GM12878 (cell line): ENCODE data around the gene MYOCD. TPM values are rescaled to one million over a fixed set of nuclear protein-coding genes. Genes with fewer than 3 reads are reported as not detected.

Experiments used
- ATAC-seq: fragments of 200-7000 bp; cut with Tn5 transposase; 3 replicates; pipeline ENCODE4 v1.9.1; 2020; ENCODE audit warnings: mild to moderate bottlenecking, moderate library complexity
- BruUV-seq: library from RNA; stranded (reverse); fragments of 400-500 nt; replicated peaks from 2 replicates; lab custom pipeline; 2021; lab: Mats Ljungman, UMichigan
- CTCF ChIA-PET: fragments of 300-600 bp; sonication (Branson Sonifier 250); formaldehyde crosslinking; extraction: SDS; loops from one replicate; lab custom pipeline; 2021; ENCODE audit warnings: inconsistent platforms; lab: Yijun Ruan, JAX
- POLR2A ChIA-PET: fragments of 350-600 bp; formaldehyde crosslinking; extraction: SDS; loops from one replicate; lab custom pipeline; 2021; ENCODE audit warnings: inconsistent platforms; lab: Charles Lee
- RAD21 ChIA-PET: fragments of 300-600 bp; sonication (Branson Sonifier 250); formaldehyde crosslinking; loops from one replicate; lab custom pipeline; 2023; ENCODE audit warnings: antibody characterized with exemption; ENCODE audit not compliant: unreplicated experiment; lab: Charles Lee
- SMC1A ChIA-PET: fragments of 300-600 bp; sonication (Branson Sonifier 250); formaldehyde crosslinking; loops from one replicate; lab custom pipeline; 2023; ENCODE audit not compliant: unreplicated experiment, uncharacterized antibody; lab: Charles Lee
- DNase-seq: peaks from one replicate; pipeline ENCODE4 v3.0.0-alpha.2; 2011; ENCODE audit warnings: low read depth, low spot score
- FAIRE-seq: peaks from 3 replicates; lab custom pipeline; 2011; peaks lifted over from hg19 to GRCh38; lab: Jason Lieb, UNC
- H2AFZ ChIP-seq: 2 replicates; pipeline ENCODE4 v1.6.0; 2011; ENCODE audit warnings: low read depth, low read length, control low read depth; ENCODE audit not compliant: control insufficient read depth
- H3K27ac ChIP-seq: 2 replicates; pipeline ENCODE4 v1.5.1; 2011; ENCODE audit warnings: control low read depth; ENCODE audit not compliant: control insufficient read depth, insufficient read depth
- H3K27me3 ChIP-seq, 2 experiments: replicated peaks in 1 of 2; 2 replicates each; pipeline versions ENCODE4 v1.6.0 to v1.6.1; 2011; ENCODE audit warnings: low read length in 1 of 2; ENCODE audit not compliant: control insufficient read depth in 2 of 2, insufficient read depth in 2 of 2
- H3K36me3 ChIP-seq, 2 experiments: 2 replicates each; pipeline ENCODE4 v1.5.1; 2011; ENCODE audit warnings: low read length in 1 of 2; ENCODE audit not compliant: control insufficient read depth in 2 of 2, insufficient read depth in 2 of 2
- H3K4me1 ChIP-seq: 2 replicates; pipeline ENCODE4 v1.6.1; 2011; ENCODE audit warnings: mild to moderate bottlenecking, low read length, moderate library complexity, mixed read lengths; ENCODE audit not compliant: control insufficient read depth, insufficient read depth
- H3K4me2 ChIP-seq: 2 replicates; pipeline ENCODE4 v1.6.0; 2011; ENCODE audit warnings: control low read depth; ENCODE audit not compliant: control insufficient read depth, insufficient read depth
- H3K4me3 ChIP-seq: fragments of 200-600 bp; sonication (generic); 2 replicates; pipeline ENCODE4 v1.5.1; 2016
- H3K79me2 ChIP-seq: 2 replicates; pipeline ENCODE4 v1.6.0; 2011; ENCODE audit warnings: low read length; ENCODE audit not compliant: control insufficient read depth, insufficient read depth
- H3K9ac ChIP-seq: 2 replicates; pipeline ENCODE4 v1.8.0; 2011; ENCODE audit warnings: low read length, control low read depth, mixed read lengths; ENCODE audit not compliant: control insufficient read depth, insufficient read depth
- H3K9me3 ChIP-seq: replicated peaks from 3 replicates; pipeline ENCODE4 v1.5.1; 2011; ENCODE audit warnings: mild to moderate bottlenecking, low read length; ENCODE audit not compliant: control insufficient read depth, insufficient read depth
- H4K20me1 ChIP-seq: 2 replicates; pipeline ENCODE4 v1.6.0; 2011; ENCODE audit not compliant: control insufficient read depth, insufficient read depth
- ASH2L ChIP-seq: fragments of 300-600, 200-600 bp; sonication (generic); IDR thresholded peaks from 2 replicates; pipeline ENCODE4 v1.6.1; 2017; ENCODE audit warnings: low read depth, mild to moderate bottlenecking, borderline replicate concordance
- CHD2 ChIP-seq: IDR thresholded peaks from 2 replicates; pipeline ENCODE4 v1.6.1; 2011; ENCODE audit warnings: low read depth, low read length, improper control_type of control experiment, borderline replicate concordance
- RUNX3 ChIP-seq: IDR thresholded peaks from 2 replicates; pipeline ENCODE4 v1.6.1; 2012; ENCODE audit warnings: low read length, inconsistent platforms
- ZNF207 ChIP-seq: fragments of 450-650 bp; IDR thresholded peaks from 2 replicates; pipeline ENCODE4 v1.6.1; 2014; ENCODE audit warnings: antibody characterized with exemption, mild to moderate bottlenecking, borderline replicate concordance
- WGBS: methylation state at CpG from one replicate; pipeline ENCODE4 v1.1.6; 2016; ENCODE audit warnings: low lambda C conversion rate; ENCODE audit not compliant: insufficient replicate concordance, insufficient coverage; ENCODE audit errors: missing lambda C conversion rate; 5-methylcytosine and 5-hydroxymethylcytosine counted together
- in situ Hi-C: fragments of 300-500 bp; cut with MboI; formaldehyde crosslinking; loops from 9 replicates; pipeline ENCODE4 v1.14.3; 2018; ENCODE audit warnings: mixed read lengths
- intact Hi-C: fragments of 100-400 bp; cut with micrococcal nuclease; formaldehyde crosslinking; loops from one replicate; pipeline ENCODE4 v1.14.2; 2022; ENCODE audit not compliant: unreplicated experiment
- polyA plus RNA-seq, 11 experiments: library from polyadenylated mRNA; depleted of rRNA in 4 of 11; unstranded in 6 of 11; stranded (reverse) in 5 of 11; fragments of >200 nt; fragmentation: Nextera tagmentation in 4 of 11; fragmentation: Illumina TruSeq in 1 of 11; extraction: Ambion mirVana in 4 of 11; extraction: Trizol in 1 of 11; gene quantifications; 1 replicate in 1 of 11; 2 replicates in 10 of 11; pipeline versions ENCODE4 v1.2.1 to v1.2.3, GENCODE V29; 2011 to 2016; ENCODE audit warnings: inconsistent platforms in 2 of 11, missing spikeins in 2 of 11, low read depth in 1 of 11
- total RNA-seq, 4 experiments: library from RNA; depleted of rRNA in 3 of 4; stranded (reverse); fragments of >200 nt in 3 of 4; fragmentation: Illumina TruSeq in 1 of 4; extraction: Trizol in 1 of 4; gene quantifications; 2 replicates each; pipeline versions ENCODE4 v1.2.1 to v1.2.3, GENCODE V29; 2013 to 2021
- TF ChIP-seq, protein P1 (sequence below): fragments of 450-650 bp; IDR thresholded peaks from 2 replicates; pipeline ENCODE4 v1.6.1; 2017; ENCODE audit warnings: borderline replicate concordance
- TF ChIP-seq, protein P2 (sequence below): IDR thresholded peaks from 2 replicates; pipeline ENCODE4 v1.6.1; 2012; ENCODE audit warnings: low read depth, low read length, improper control_type of control experiment

Gene MYOCD
- total and polyA plus RNA-seq, 10 of the 15 experiments (the other 5 are each of a cell fraction or from before 2014, with no cell fraction given), result not detected

- FAIRE-seq, result no peak
- Histone ChIP-seq H3K27ac (no peak overlapping the region), H3K9me3 (no peaks in the 10 kb centered on the region), H2AFZ (no peak overlapping the region), H3K4me3 (no peak overlapping the region), H3K27me3 (no peaks in the 10 kb centered on the region), H3K4me1 (no peaks in the 10 kb centered on the region), H3K36me3 (no peaks in the 10 kb centered on the region), H3K4me2 (no peak overlapping the region), H3K79me2 (no peaks in the 10 kb centered on the region), H4K20me1 (no peaks in the 10 kb centered on the region), H3K9ac (no peak overlapping the region)
- ChIA-PET CTCF (no interaction called here), RAD21 (no interaction called here), SMC1A (interaction anchor here (1.4 kb wide), 1 partner anchor 558 kb away, joined by 5 read pairs; no protein-coding TSS in a partner anchor), POLR2A (no interaction called here)
- in situ Hi-C loops (no loop called here), intact Hi-C loops (no loop called here)
- DNase-seq, result no peak
- WGBS, result 37% methylated on average over 4 of the region's 4 CpGs
- TF ChIP-seq, protein P1, sequence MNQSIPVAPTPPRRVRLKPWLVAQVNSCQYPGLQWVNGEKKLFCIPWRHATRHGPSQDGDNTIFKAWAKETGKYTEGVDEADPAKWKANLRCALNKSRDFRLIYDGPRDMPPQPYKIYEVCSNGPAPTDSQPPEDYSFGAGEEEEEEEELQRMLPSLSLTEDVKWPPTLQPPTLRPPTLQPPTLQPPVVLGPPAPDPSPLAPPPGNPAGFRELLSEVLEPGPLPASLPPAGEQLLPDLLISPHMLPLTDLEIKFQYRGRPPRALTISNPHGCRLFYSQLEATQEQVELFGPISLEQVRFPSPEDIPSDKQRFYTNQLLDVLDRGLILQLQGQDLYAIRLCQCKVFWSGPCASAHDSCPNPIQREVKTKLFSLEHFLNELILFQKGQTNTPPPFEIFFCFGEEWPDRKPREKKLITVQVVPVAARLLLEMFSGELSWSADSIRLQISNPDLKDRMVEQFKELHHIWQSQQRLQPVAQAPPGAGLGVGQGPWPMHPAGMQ, result no peak
- TF ChIP-seq ZNF207 (no peak), CHD2 (no peak), RUNX3 (no peak), ASH2L (no peak)
- TF ChIP-seq, protein P2, sequence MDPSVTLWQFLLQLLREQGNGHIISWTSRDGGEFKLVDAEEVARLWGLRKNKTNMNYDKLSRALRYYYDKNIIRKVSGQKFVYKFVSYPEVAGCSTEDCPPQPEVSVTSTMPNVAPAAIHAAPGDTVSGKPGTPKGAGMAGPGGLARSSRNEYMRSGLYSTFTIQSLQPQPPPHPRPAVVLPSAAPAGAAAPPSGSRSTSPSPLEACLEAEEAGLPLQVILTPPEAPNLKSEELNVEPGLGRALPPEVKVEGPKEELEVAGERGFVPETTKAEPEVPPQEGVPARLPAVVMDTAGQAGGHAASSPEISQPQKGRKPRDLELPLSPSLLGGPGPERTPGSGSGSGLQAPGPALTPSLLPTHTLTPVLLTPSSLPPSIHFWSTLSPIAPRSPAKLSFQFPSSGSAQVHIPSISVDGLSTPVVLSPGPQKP, result no peak
- no TSS peak for BruUV-seq
- no peak for ATAC-seq
Measured at GRCh38 chr17:12739500-12739899, 73.8 kb downstream of the MYOCD start.
